Measurements from ENCODE around the gene PROSER3. TPM values are rescaled to one million over a fixed set of nuclear protein-coding genes. Genes with fewer than 3 reads are reported as not detected.

The PROSER3 gene
- total and polyA plus RNA-seq, 2 of the 13 experiments (the other 11 are each of a cell fraction or from before 2014, with no cell fraction given) = 5.1 to 5.7 TPM

GRCh38 chr19:35719402-35720162 is 38.4 kb upstream of the PROSER3 start (continued):
- no peak for TF ChIP-seq RAD21 (CRISPR knock-in tag; IDR thresholded peaks at IDR 0.05)
- TF ChIP-seq IKZF5 (CRISPR knock-in tag; IDR thresholded peaks at IDR 0.05) = no peak
- TF ChIP-seq KDM5B (CRISPR knock-in tag; IDR thresholded peaks at IDR 0.05; ENCODE audit: borderline replicate concordance) = peak; percentile 38; the same call in 1 of the 2 replicates
- TF ChIP-seq NR1H2 (CRISPR knock-in tag; IDR thresholded peaks at IDR 0.05; ENCODE audit: borderline replicate concordance, low read depth) = no peak
- TF ChIP-seq ZGPAT (CRISPR knock-in tag; IDR thresholded peaks at IDR 0.05) = 0 out of 2 replicates have a peak, but pooled peaks have one; percentile 31
- 0 out of 2 replicates have a peak, but pooled peaks have one; percentile 32 for TF ChIP-seq PATZ1 (CRISPR knock-in tag; IDR thresholded peaks at IDR 0.05)
- TF ChIP-seq HDAC1 (CRISPR knock-in tag; IDR thresholded peaks at IDR 0.05) = peak; percentile 37
- 0 out of 2 replicates have a peak, but pooled peaks have one; percentile 2 for TF ChIP-seq STAG1 (CRISPR knock-in tag; IDR thresholded peaks at IDR 0.05)
- TF ChIP-seq, protein P1, sequence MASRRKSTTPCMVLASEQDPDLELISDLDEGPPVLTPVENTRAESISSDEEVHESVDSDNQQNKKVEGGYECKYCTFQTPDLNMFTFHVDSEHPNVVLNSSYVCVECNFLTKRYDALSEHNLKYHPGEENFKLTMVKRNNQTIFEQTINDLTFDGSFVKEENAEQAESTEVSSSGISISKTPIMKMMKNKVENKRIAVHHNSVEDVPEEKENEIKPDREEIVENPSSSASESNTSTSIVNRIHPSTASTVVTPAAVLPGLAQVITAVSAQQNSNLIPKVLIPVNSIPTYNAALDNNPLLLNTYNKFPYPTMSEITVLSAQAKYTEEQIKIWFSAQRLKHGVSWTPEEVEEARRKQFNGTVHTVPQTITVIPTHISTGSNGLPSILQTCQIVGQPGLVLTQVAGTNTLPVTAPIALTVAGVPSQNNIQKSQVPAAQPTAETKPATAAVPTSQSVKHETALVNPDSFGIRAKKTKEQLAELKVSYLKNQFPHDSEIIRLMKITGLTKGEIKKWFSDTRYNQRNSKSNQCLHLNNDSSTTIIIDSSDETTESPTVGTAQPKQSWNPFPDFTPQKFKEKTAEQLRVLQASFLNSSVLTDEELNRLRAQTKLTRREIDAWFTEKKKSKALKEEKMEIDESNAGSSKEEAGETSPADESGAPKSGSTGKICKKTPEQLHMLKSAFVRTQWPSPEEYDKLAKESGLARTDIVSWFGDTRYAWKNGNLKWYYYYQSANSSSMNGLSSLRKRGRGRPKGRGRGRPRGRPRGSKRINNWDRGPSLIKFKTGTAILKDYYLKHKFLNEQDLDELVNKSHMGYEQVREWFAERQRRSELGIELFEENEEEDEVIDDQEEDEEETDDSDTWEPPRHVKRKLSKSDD (CRISPR knock-in tag; IDR thresholded peaks at IDR 0.05; ENCODE audit: low read depth) = no peak
- TF ChIP-seq DRAP1 (CRISPR knock-in tag; IDR thresholded peaks at IDR 0.05) = no peak
- TF ChIP-seq ZNF263 (CRISPR knock-in tag; IDR thresholded peaks at IDR 0.05) = peak; percentile 37; the same call in 1 of the 2 replicates
- TF ChIP-seq, protein P2, sequence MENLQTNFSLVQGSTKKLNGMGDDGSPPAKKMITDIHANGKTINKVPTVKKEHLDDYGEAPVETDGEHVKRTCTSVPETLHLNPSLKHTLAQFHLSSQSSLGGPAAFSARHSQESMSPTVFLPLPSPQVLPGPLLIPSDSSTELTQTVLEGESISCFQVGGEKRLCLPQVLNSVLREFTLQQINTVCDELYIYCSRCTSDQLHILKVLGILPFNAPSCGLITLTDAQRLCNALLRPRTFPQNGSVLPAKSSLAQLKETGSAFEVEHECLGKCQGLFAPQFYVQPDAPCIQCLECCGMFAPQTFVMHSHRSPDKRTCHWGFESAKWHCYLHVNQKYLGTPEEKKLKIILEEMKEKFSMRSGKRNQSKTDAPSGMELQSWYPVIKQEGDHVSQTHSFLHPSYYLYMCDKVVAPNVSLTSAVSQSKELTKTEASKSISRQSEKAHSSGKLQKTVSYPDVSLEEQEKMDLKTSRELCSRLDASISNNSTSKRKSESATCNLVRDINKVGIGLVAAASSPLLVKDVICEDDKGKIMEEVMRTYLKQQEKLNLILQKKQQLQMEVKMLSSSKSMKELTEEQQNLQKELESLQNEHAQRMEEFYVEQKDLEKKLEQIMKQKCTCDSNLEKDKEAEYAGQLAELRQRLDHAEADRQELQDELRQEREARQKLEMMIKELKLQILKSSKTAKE (CRISPR knock-in tag; IDR thresholded peaks at IDR 0.05; ENCODE audit: borderline replicate concordance) = no peak
- no peak for TF ChIP-seq U2AF2 (IDR thresholded peaks at IDR 0.05; ENCODE audit: low read depth, low read length)
- TF ChIP-seq ZNF256 (CRISPR knock-in tag; conservative IDR thresholded peaks at IDR 0.05) = no peak
- TF ChIP-seq FOXP4 (CRISPR knock-in tag; IDR thresholded peaks at IDR 0.05) = no peak
- 0 out of 2 replicates have a peak, but pooled peaks have one; percentile 43 for TF ChIP-seq NCOA1 (CRISPR knock-in tag; IDR thresholded peaks at IDR 0.05)

All from HepG2 (cell line).